Putamen (tissue), 1 donor: ENCODE data around the gene AMDHD2.

Experiments used
- DNase-seq: peaks from one replicate; pipeline ENCODE4 v3.0.0-alpha.2; 2016; ENCODE audit warnings: low spot score

AMDHD2 gene

DNA sequence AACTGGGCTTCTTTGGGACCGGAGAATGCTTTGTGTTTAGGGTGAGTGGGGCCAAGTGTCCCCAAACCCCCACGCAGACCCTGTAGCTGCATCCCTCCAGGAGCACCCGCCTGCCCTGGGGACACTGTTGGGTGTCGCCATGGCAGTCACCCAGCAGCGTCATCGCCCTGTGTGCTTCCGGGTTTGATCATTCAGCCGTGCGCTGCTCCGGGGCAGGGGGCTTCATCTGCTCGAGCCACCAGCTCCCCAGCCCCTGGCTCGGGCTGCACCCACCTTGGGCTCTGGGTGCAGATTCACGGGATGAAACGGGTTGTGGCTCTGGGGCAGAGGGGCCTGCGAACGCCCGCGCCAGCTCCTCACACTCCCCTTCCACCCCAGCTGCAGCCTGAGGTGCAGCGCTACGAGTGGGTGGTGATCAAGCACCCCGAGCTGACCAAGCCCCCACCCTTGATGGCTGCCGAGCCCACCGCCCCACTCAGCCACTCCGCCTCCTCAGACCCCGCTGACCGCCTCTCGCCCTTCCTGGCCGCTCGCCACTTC lies 20.2 kb upstream of the AMDHD2 start:
- no peak for DNase-seq

- DNase-seq: no peak
Observed at GRCh38 chr16:2500430-2500917, 19.7 kb upstream of the AMDHD2 start.

GRCh38 chr16:2500918-2501750 lies 19.0 kb upstream of the AMDHD2 start:
- DNase-seq: peak; percentile 91

GRCh38 chr16:2501946-2502895 lies 17.9 kb upstream of the AMDHD2 start:
- DNase-seq: no peak

DNA sequence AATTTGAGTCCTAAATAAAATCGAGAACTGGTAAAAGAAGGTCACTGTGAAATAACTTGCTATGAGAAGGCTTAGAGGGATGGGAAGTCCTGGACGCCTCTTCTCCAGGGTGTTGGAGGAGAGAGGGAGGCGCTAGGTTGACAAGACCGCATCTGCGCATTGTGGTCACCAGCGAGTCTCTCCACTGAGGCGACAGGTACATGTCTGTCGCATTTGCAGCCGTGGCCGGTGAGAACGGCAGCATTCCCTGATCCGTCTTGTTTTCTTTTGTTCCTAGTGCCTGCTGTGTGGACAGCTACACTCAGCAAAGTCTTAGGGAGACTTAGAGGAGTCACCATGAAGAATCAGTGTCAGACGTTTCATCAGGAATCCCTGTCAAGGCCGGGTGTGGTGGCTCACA lies 14.5 kb upstream of the AMDHD2 start:
- no peak for DNase-seq

DNA sequence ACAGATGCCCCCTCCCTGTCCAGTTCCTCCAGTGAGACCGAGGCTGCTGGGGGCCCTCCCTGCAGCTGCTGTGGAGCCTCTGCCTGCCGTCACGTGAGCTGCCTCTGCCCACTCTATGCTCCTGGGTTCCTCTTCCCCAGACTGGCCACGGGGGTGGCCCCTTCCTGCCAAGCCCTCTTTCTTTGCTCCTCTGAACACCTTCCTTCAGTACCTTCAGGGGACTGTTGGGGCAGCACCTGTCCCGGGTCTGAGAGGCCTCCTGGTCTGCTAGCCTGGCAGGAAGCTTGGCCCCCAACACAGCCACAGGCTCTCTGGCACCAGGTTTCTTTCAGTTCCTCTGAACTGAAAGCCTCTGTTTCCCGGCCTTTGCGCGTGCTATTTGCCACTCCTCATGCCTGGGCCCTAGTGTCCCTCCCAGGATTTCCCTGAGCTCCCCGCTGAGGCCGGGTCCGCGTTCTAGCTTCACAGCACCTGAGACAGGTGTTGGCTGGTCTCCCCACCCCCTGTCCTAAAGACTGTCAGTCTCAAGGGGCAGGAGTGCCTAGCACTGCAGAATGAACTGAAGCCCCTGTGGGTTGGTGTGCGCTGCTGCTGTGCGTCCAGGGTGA lies 13.0 kb upstream of the AMDHD2 start:
- no peak for DNase-seq

- DNase-seq: no peak
Observed at GRCh38 chr16:2507665-2508064, 12.5 kb upstream of the AMDHD2 start.

DNA sequence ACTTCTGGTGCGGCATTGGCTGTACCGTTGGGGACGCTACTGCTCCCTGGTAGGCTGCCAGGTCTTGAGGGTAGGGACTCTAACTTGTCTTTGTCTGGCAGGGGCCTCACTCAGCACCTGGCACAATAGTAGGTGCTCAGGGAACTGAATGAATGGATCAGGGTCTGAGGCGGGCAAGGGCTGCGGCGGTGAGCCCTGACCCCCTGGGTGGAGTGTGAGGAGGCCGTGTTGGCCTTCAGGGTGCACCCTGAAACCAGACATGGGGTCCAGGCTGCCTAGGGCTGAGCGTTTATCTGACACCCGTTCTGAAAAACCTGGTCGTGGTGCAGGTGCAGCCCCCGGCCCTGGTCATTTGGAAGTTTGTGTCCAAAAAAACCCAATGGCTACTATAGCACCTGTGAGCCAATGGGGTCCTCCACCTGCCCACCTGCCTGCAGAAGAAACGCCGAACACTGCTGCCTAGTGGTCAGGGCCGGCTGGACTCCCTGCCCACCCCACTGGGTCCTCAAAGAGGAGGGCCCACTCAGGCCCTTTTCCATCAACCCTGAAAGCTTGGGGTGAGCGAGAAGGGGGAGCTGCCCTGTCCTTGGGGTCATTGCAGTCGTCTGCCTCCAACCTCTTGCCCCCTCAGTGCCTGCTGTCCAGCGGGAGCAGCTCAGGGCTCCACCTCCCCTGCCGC lies 11.3 kb upstream of the AMDHD2 start:
- no peak for DNase-seq

DNA sequence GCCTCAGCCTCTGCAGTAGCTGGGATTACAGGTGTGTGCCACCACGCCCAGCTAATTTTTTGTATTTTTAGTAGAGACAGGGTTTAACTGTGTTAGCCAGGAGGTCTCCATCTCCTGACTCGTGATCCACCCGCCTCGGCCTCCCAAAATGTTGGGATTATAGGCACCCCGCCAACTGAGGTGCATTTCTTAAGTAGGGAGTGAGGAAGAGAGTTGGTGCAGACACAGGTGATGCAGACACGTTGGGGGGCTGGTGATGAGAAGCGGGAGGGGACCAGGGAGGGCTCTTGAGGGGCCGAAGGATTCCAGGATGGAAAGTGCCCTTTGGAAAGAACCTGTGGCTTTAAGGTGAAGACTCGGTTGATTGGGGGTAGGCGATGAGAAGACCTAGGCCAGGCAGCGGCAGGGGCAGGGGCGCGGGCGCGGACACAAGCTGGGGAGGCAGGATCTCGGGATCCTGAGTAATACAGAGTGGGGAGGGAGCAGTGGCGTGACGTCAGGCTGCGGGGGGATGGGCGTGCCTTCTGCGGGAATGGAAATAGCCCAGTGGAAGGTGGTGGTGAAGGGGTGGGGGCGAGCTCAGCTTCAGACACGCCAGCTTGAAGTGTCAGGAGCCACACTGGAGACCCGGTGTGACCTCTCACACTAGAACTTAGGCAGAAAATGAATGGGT lies 8.9 kb upstream of the AMDHD2 start:
- no peak for DNase-seq

GRCh38 chr16:2511996-2512734 lies 8.0 kb upstream of the AMDHD2 start:
- DNase-seq: no peak

GRCh38 chr16:2512735-2513404 lies 7.3 kb upstream of the AMDHD2 start:
- DNase-seq: no peak

DNA sequence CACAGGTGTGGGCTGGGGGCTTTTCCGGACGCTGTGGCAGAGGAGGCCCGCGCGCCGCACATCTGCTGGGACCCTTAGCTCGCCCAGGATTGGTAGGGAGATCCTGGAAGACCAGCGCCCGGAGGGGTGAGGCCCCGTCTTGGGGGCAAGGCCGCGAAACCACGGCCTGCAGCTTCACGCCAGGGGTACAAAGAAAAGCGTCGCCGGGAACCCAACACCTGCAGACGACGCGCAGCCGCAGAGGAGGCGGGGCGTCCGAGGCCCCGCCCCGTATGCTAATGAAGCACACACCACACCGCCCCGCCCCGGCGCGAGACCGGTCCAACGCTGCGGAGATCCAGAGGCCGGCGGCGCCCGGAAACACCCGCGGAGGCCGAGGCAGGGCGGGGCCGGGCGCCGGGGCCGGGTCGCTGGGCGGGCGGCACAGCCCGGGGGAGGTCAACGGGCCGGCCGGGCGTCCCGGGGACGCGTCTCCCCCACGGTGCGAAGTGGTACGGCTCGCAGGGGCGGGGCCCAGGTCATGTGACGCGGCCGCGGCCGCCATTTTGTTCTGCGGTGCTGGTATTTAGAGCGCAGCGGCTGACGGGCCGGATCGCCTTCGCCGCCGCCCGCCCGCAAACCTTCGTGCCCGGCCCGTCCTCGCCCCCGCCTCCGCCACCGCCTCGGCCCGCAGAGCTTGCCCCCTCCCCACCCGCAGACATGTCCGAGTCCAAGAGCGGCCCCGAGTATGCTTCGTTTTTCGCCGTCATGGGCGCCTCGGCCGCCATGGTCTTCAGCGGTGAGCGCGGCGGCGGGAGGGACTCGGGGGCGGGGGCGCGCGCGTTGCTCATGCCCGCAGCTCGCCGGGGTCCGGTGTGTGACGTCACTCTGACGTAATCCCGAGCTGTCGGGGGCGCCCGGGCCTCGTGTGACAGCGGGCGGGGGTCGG lies 6.5 kb upstream of the AMDHD2 start, which contains the start of gene ATP6V0C:
Gene ATP6V0C, plus strand, starts transcription at position 548 of the 928 bp plus-strand sequence. Its CDS starts 152 bp downstream, at position 700.
- peak; percentile 91 for DNase-seq

GRCh38 chr16:2514333-2515179 lies 5.6 kb upstream of the AMDHD2 start:
- DNase-seq: no peak

GRCh38 chr16:2515180-2515851 lies 4.9 kb upstream of the AMDHD2 start:
- DNase-seq: no peak

DNA sequence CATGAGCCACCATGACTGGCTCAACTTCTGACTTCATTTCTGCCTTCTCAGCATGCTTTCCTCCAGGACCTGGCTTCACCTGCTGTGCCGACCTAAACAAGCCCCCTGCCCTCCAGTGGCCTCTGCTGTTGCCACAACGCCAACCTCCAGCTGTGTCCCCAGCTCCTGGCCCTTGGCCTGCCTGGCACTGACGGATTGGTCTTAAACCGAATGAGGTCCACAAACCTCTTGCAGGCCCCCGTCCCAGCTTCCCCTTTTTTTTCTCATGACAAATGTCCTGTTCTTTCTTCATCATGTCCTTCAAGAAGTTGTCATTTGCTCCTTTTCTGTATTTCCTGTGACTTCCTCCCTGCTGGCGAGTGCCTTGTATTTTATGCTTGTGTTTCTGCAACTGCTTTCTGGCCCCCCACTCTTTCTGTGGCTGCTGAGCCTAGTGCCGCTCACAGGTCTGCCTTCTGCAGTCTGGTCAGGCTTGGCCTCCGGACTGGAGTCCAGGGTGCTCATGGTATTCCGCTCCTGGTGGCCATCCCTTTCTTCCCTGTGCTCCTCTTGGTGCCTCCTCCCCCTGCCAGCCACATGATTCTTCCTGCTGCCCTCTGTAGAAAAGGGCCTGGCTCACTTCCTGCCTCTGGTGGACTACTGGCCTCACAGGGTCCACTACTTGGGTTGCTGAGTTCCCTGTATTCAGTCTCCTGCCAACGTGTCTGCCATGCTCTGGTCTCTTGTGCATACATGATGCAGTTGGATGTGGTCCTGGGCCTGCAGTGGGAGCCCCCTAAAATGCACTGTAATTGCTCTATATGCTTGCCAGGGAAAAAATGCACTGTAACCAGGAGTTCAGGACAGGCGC lies 3.6 kb upstream of the AMDHD2 start:
- no peak for DNase-seq
